Thoracic aorta (tissue), 2 donors: ENCODE results near the gene PDE10A. TPM values are rescaled to one million over a fixed set of nuclear protein-coding genes. Genes with fewer than 3 reads are reported as not detected.
"Not testable (repeated sequence)": the region's sequence is repeated elsewhere in the genome, so short reads cannot be mapped to it uniquely, and the experiment has no call there.

Experiments
- ATAC-seq: fragments of 150-250 bp; one replicate; pipeline ENCODE4 v1.8.0; 2017; ENCODE audit warnings: low read depth; ENCODE audit not compliant: insufficient number of reproducible peaks, low FRiP score
- DNase-seq: peaks from one replicate; pipeline ENCODE4 v3.0.0-alpha.2; 2020; ENCODE audit warnings: low spot score
- H3K27ac ChIP-seq, 2 donors: fragments of 200-600 bp; sonication (generic); 1 replicate in 1 of 2; 2 replicates in 1 of 2; pipeline ENCODE4 v1.5.1; 2016; ENCODE audit warnings: mild to moderate bottlenecking in 2 of 2, moderate library complexity in 2 of 2
- H3K27me3 ChIP-seq: fragments of 200-600 bp; sonication (generic); replicated peaks from 2 replicates; pipeline ENCODE4 v1.6.0; 2016; ENCODE audit warnings: mild to moderate bottlenecking; ENCODE audit not compliant: insufficient read depth
- H3K36me3 ChIP-seq: fragments of 200-600 bp; sonication (generic); one replicate; pipeline ENCODE4 v1.5.1; 2016
- H3K4me1 ChIP-seq, 2 donors: fragments of 200-600 bp; sonication (generic); 1 replicate in 1 of 2; 2 replicates in 1 of 2; pipeline versions ENCODE4 v1.5.1 to v1.6.0; 2016; ENCODE audit warnings: low read depth in 2 of 2, mild to moderate bottlenecking in 1 of 2; ENCODE audit not compliant: control insufficient read depth in 1 of 2
- H3K4me3 ChIP-seq: fragments of 200-600 bp; sonication (generic); 2 replicates; pipeline ENCODE4 v1.5.1; 2016; ENCODE audit warnings: mild to moderate bottlenecking
- H3K9me3 ChIP-seq: fragments of 200-600 bp; sonication (generic); 2 replicates; pipeline ENCODE4 v1.5.1; 2016
- CTCF ChIP-seq: fragments of 200-600 bp; sonication (generic); IDR thresholded peaks from one replicate; pipeline ENCODE4 v1.5.1; 2019; ENCODE audit warnings: antibody characterized with exemption
- total RNA-seq, 2 donors: library from RNA; depleted of rRNA; stranded (reverse); fragments of >200 nt; gene quantifications; one replicate each; pipeline versions ENCODE4 v1.1.0 to v1.2.3, GENCODE V29; 2016

Gene PDE10A
- total RNA-seq, 2 donors from 2014 or later, result 7.0 to 20.8 TPM

DNA sequence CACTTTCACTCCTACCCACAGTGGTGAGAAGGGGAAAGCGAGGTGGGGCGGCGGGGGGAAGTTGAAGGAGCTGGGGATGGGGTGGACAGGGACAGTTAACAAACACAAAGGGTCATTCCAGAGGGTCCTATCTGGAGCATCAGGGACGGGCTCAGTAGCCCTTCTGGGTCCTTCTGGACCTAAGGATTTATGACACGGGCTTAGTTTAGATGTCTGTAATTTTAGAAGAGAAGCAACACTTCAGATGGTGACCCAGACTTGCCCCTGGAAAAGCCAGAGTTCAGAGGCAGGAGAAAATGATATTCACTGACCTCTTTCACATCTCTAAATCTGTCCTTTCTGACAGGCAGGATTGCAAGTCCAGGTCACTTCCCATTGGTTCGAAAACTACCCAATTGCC, 36.3 kb downstream of the PDE10A start:
- Histone ChIP-seq H3K9me3 (no peaks in the 10 kb centered on the region), H3K4me3 (no peak overlapping the region), H3K27ac (no peak overlapping the region), H3K36me3 (no peaks in the 10 kb centered on the region), H3K4me1 (peaks cover 0 to 7% of the 10 kb centered on the region in 2 donors), H3K27me3 (no peaks in the 10 kb centered on the region)
- DNase-seq, result no peak
- no peak for TF ChIP-seq CTCF
- ATAC-seq, result no peak

- ATAC-seq, result no peak
Observed at GRCh38 chr6:165624871-165625639, 38.0 kb downstream of the PDE10A start.

DNA sequence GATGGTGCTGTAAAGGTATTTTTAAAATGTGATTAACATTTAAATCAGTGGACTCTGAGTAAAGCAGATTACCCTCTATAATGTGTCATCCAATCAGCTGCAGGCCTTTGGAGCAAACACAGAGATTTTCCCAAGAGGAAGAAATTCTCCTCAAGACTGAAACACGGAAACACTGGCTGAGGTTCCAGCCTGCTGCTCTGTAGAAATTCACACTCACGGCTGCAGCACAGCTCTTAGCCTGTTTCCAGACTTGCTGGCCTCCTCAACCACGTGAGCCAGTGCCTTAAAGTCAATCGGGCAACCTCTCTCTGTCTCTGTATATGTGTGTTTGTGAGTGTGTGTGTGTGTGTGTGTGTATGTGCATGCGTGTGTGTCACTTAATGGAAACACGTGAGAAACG, 41.1 kb downstream of the PDE10A start:
- no peak overlapping the region for H3K27ac ChIP-seq
- no peak for TF ChIP-seq CTCF
- H3K4me1 ChIP-seq, result no peaks in the 10 kb centered on the region
- H3K9me3 ChIP-seq, result no peaks in the 10 kb centered on the region
- DNase-seq (no peak), ATAC-seq (no peak)
- no peaks in the 10 kb centered on the region for H3K27me3 ChIP-seq
- H3K4me3 ChIP-seq, result no peak overlapping the region
- H3K36me3 ChIP-seq, result no peaks in the 10 kb centered on the region

More at GRCh38 chr6:165624871-165625639, 38.0 kb downstream of the PDE10A start:
- Histone ChIP-seq H3K27me3 (no peaks in the 10 kb centered on the region), H3K27ac (no peak overlapping the region), H3K36me3 (no peaks in the 10 kb centered on the region), H3K9me3 (no peaks in the 10 kb centered on the region), H3K4me3 (no peak overlapping the region), H3K4me1 (no peaks in the 10 kb centered on the region)
- DNase-seq, result no peak
- no peak for TF ChIP-seq CTCF

GRCh38 chr6:165618891-165619290, 44.1 kb downstream of the PDE10A start:
- not testable (repeated sequence) for DNase-seq, H3K36me3 ChIP-seq, H3K4me3 ChIP-seq, H3K4me1 ChIP-seq, H3K27ac ChIP-seq, ATAC-seq, H3K27me3 ChIP-seq, H3K9me3 ChIP-seq

DNA sequence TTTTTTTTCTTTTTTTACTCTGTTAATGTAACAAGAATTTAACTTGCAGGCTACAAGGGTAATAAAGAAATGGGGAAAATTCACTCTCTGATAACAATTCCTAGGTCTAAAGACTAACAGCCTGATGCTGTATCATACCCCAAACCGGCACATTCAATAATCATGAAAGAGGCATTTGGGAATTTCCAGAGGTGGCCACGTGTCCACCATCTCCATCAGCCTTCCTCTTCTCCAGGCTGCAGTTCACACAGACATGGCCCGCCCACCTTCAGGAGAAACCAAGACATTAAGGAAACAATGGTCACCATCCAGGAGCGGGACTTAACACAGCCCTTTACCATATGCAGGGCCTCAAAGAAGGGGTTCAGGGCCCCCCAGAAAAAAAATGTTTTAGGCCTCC, 44.8 kb downstream of the PDE10A start:
- no peak overlapping the region for H3K27ac ChIP-seq
- H3K27me3 ChIP-seq, result no peaks in the 10 kb centered on the region
- no peaks in the 10 kb centered on the region for H3K9me3 ChIP-seq
- ATAC-seq, result no peak
- no peak overlapping the region for H3K4me3 ChIP-seq
- no peak for DNase-seq
- TF ChIP-seq CTCF, result no peak
- no peaks in the 10 kb centered on the region for H3K36me3 ChIP-seq
- no peaks in the 10 kb centered on the region for H3K4me1 ChIP-seq

GRCh38 chr6:165617528-165617927, 45.5 kb downstream of the PDE10A start:
- ATAC-seq (no peak), DNase-seq (no peak)
- no peaks in the 10 kb centered on the region for H3K9me3 ChIP-seq
- no peaks in the 10 kb centered on the region for H3K36me3 ChIP-seq
- no peak overlapping the region for H3K4me3 ChIP-seq
- H3K27me3 ChIP-seq, result no peaks in the 10 kb centered on the region
- no peaks in the 10 kb centered on the region for H3K4me1 ChIP-seq
- TF ChIP-seq CTCF, result no peak
- no peak overlapping the region for H3K27ac ChIP-seq
